AG08395 (cell line): ENCODE measurements around the gene PCSK7.

ENCODE experiments used
- DNase-seq: peaks from one replicate; pipeline ENCODE4 v3.0.0; 2012; ENCODE audit warnings: mixed read lengths, low spot score

PCSK7 gene

DNA sequence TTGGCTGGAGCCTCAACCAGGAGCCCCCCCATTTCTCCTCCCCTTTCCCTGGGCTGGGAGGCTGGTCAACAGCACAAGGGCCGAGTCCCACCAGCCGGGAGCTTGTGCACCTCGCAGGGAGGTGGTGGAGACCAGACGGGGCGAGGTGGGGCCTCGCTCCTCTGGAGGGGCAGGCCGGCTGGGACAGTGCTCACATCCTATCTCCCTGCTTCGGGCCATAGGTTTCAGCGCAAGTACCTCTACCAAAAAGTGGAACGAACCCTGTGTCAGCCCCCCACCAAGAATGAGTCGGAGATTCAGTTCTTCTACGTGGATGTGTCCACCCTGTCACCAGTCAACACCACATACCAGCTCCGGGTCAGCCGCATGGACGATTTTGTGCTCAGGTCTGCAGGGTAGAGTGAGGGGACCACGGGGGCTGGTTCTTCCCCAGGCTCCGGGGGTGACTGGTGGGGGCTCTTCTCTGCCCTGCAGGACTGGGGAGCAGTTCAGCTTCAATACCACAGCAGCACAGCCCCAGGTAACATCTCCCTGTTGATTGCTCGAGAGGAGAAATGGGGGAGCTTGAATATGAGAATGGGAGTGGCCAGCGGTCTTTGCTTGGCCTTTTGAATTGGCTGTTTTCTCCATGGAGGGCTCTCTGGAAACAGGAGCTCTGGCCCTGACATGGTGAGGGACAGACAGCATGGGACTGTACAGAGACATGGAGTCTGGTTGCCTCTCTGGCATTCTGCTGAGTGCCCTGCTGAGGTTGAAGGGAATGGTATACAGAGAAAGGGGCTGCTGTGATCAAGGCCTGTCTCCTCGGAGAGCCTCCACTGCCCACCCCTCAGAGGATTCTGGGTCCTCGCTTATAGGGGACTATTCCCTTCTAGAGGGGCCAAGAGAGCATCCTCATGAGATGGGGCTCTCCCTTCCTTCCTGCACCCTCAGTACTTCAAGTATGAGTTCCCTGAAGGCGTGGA, 50.0 kb downstream of the PCSK7 start:
- no peak for DNase-seq

GRCh38 chr11:117180661-117181585, 51.0 kb downstream of the PCSK7 start:
- peak; percentile 60 for DNase-seq

DNA sequence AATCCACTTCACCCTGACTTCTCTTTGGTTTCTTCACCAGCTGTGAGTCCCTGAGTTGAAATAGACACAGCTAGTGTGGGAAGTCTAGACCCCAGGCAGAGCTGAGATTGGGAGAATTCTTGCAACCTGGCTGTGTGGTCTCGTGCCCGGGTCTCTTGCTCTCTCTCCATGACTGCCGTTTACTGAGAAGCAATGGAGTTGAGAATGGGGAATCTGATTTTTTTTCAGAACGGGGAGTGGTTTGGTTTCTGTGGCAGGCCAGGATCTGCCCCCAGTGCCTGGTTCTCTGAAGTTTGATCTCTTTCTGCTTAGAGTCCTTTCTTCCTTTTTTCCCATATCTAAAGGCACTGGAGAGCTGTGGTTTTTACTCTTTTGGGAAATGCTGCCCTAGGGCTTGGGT, 51.9 kb downstream of the PCSK7 start:
- DNase-seq, result peak; percentile 33

DNA sequence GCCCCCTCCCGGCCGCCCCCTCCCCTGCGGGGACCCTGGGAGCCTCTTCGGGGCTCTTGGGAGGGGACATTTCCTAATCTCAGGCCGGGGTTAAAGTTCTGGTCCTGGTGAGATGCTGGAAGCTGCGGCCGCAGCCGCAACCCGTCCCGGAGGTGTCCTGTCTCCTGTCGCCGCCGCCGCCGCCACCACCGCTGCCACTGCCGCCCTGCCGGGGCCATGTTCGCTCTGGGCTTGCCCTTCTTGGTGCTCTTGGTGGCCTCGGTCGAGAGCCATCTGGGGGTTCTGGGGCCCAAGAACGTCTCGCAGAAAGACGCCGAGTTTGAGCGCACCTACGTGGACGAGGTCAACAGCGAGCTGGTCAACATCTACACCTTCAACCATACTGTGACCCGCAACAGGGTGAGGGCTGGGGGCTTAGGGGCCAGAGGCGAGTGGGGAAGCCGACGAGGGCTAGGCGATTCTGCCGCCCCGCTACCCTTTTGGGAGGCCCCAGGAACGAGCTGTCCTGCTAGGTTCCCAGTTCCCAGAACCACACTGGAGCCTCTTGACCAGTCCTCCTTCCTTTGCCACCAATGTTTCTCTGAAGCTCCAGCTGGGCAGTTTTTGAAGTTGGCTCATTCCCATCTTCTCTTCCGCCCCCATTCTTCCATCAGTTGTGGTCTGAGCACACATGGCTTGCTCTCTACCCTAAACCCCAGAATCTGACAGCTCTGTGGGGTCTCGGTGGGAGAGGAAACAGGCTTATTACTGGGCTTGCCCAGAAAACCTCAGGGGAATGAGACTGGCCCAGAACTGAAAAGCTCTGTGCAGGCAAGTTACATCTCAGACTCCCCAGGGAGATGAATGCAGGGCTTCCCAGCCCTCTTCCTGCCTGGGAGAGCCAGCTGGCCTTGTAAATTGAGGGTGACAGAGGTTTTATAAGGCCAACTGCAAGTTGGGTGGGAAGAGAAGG, 52.5 kb downstream of the PCSK7 start:
- peak; percentile 52 for DNase-seq

- DNase-seq, result peak; percentile 94
Observed at GRCh38 chr11:117178210-117179034, 53.5 kb downstream of the PCSK7 start, which contains the start of gene SIDT2. Gene SIDT2, plus strand, starts transcription at chr11:117178743. Its CDS starts 521 bp downstream, at chr11:117179264.

DNA sequence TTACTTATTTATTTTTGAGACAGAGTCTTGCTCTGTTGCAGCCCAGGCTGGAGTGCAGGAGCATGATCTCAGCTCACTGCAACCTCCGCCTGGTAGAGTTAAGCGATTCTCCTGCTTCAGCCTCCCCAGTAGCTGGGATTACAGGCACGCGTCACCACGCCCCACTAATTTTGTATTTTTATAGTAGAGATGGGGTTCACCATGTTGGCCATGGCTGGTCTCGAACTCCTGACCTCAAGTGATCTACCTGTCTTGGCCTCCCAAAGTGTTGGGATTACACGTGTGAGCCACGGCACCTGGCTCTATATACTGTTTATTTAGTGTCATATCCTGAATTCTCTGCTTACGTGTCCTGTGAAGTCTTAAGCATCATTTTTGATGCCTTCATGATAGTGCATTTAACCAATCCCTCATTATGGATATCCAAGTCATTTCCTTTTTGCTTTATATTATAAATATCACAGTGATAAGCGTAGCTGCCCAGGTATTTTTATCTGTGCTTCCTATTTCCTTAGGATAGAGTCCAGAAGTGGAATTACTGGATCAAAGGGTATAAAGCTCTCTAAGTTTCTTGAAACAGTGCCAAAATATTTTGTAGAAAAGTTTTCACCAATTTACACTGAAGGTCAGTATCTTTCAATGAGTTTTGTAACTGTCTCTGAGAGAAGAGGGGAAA, 54.2 kb downstream of the PCSK7 start:
- no peak for DNase-seq

GRCh38 chr11:117176186-117176585, 55.7 kb downstream of the PCSK7 start:
- no peak for DNase-seq

- no peak for DNase-seq
Observed at GRCh38 chr11:117175781-117176180, 56.1 kb downstream of the PCSK7 start.

DNA sequence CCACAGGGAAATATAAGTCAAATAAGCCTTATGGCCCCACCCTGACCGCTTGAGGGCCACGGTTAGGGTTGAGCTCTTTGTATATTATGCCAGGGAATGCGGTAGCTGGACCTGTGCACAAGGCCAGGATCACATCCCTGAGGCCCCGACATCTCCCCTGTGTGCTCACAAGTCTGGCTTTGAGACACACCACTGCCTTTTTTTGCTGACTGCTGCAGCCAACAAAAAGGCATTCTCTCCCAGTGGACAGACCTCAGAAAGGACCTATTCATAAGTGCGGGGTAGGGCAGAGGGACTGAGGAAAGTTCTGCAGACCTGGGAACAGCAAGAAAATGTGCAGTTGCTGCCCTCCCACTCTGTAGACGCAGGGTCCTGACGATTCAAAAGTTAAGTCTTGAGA, 56.8 kb downstream of the PCSK7 start:
- no peak for DNase-seq

- DNase-seq, result no peak
Observed at GRCh38 chr11:117172724-117173421, 59.0 kb downstream of the PCSK7 start.

DNA sequence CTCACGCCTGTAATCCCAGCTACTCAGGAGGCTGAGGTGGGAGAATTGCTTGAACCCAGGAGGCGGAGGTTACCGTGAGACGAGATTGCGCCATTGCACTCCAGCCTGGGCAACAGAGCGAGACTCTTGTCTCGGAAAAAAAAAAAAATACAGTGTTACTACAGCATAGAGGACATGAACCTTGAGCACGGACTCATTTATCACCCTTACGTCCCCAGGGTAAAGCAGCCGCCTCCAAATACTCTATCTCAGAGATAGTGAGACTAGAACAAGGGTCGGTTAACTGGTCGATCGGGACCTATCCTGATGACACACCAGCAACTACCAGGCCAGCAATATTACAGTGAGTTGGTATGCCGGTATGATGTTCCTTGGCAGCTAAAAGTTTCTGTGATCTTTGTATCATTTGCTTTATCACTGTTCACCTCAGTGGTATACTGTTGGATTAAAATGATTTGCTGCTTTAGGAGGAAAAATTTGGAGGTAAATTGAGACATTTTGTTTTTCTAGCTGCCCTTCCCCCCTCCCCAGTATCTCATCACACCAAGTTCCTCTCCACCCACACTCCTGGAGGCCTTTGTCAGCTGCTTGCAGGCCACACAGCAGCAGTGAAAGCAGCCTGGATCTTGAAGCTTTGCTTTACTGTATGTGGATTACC, 60.3 kb downstream of the PCSK7 start:
- no peak for DNase-seq

DNA sequence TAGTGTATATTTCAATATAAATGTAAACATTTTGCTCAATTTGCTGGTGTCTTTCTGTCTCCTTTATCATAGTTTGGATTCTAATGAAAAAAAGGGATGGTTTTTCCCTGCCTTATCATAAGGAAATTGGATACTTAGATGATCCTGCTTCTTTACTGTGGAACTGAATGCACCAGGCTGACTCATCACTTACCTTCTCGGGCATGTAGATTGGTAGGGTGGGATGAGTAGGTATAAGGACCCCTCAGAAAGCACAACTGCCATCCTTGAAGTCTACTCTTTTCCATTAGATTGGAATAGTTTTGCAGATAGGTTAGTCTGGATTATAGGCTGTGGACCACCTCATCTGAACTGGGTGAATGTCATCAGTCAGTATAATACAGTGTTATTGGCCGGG, 60.9 kb downstream of the PCSK7 start:
- DNase-seq, result no peak

GRCh38 chr11:117170210-117170609, 61.7 kb downstream of the PCSK7 start:
- no peak for DNase-seq

DNA sequence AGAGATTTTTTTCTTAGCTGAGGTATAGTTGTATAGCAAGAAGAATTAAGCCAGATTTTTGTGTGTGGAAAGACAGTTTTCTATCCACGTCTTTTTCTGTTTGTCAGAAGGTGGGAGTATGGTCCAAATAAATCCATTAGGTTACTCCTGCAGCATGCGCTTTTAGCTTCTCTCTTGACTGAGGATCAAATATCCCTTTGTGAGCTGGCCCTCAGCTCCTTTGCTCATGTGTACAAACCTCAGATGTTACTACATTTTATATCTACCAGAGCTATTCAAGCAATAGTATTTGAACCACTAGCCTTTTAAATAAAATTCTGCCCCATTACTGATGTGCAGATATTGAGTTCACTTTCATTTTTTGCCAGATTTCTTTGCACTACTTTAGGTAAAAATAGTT, 62.1 kb downstream of the PCSK7 start:
- DNase-seq, result no peak

- DNase-seq, result no peak
Observed at GRCh38 chr11:117166491-117166890, 65.4 kb downstream of the PCSK7 start.

DNA sequence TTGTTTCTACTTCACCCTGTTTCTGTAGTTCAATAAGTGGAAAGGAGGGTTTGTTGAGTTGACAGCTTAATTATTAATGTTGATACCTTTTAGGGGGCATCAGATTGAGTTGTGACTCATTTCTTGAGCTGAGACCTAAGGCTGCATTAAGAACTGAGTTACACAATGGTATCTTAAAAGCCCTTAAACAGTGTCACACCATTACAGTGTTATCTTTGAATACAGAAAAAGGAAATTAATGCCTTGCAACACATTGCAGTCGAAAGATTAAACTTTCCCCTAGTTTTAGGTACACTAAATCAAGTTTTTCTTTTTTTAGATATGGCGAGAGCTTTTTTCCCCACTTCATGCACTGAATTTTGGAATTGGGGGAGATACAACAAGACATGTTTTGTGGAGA, 71.0 kb downstream of the PCSK7 start:
- DNase-seq, result no peak

DNA sequence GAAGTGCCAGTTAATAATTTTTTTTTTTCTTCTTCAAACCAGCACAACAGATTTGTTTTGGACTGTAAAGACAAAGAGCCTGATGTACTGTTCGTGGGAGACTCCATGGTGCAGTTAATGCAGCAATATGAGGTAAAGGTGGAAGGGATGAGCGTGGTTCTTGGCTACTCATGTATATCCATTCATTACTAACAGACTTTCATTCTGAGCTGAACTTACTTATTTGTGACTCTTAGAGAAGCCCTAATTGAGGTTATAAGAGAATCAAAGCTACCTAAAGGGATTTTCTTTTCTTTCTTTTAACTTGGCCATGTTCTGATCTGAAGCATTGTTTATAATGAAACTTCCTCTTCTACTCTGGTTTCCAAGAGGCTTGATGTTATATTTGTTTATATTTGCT, 72.0 kb downstream of the PCSK7 start:
- no peak for DNase-seq

GRCh38 chr11:117157507-117157906, 74.4 kb downstream of the PCSK7 start:
- no peak for DNase-seq

DNA sequence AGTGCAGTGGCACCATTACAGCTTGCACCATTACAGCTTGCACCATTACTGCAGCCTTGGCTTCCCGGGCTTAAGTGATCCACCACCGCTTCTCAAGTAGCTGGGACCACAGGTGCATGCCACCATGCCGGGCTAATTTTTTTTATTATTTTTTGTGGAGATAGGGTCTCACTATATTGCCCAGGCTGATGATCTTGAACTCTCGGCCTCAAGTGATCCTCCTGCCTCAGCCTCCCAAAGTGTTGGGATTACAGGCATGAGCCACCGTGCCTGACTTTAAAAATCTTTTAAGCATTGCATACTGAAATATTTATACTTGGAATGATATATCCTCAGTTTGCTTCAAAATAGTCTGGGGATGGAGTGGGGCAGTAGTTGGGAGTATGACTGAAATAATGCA, 77.4 kb downstream of the PCSK7 start:
- DNase-seq, result no peak
